ENCODE data around the gene TFF2.

GRCh38 chr21:42369821-42370220 lies 19.0 kb upstream of the TFF2 start:
- TF ChIP-seq POLR2A (IDR thresholded peaks at IDR 0.05) (no peak), CTCF (IDR thresholded peaks at IDR 0.05 in 4 of 5, conservative IDR thresholded peaks at IDR 0.05 in 1 of 5) (no peak)

Data from gastrocnemius medialis (tissue), 4 donors.